ENCODE data around the gene ADH7.

- TF ChIP-seq EP300 (IDR thresholded peaks at IDR 0.05; ENCODE audit: borderline replicate concordance in 1 of 2, low read depth in 2 of 2, low read length in 2 of 2) = no peak
- TF ChIP-seq RNF2 (IDR thresholded peaks at IDR 0.05; ENCODE audit: borderline replicate concordance, low read depth, low read length, missing control alignments, poor library complexity, severe bottlenecking) = no peak
- TF ChIP-seq BRCA1 (IDR thresholded peaks at IDR 0.05; ENCODE audit: low read depth, low read length) = no peak
- TF ChIP-seq HDAC2 (IDR thresholded peaks at IDR 0.05; ENCODE audit: borderline replicate concordance in 1 of 2, low read depth in 2 of 2, low read length in 2 of 2) = no peak
- TF ChIP-seq POLR2A (IDR thresholded peaks at IDR 0.05; ENCODE audit: control extremely low read depth in 1 of 2, low read depth in 2 of 2, low read length in 2 of 2) = no peak
- TF ChIP-seq SP1 (IDR thresholded peaks at IDR 0.05; ENCODE audit: low read depth, low read length) = no peak
- TF ChIP-seq POLR2AphosphoS5 (IDR thresholded peaks at IDR 0.05; ENCODE audit: low read depth, low read length) = no peak
Observed at GRCh38 chr4:99447079-99447478, 11.9 kb upstream of the ADH7 start.

Data from H1 (cell line).